T-cell (primary cell): ENCODE results near the gene SPTLC3. TPM values are rescaled to one million over a fixed set of nuclear protein-coding genes. Genes with fewer than 3 reads are reported as not detected.

ENCODE experiments used
- ATAC-seq, 4 experiments: fragments of 200-7000 bp in 3 of 4; fragments of 150-1000 bp in 1 of 4; cut with Tn5 transposase; replicated peaks in 1 of 4; 1 replicate in 3 of 4; 2 replicates in 1 of 4; pipeline ENCODE4 v1.10.0; 2021; ENCODE audit warnings: moderate library complexity in 3 of 4, mild to moderate bottlenecking in 2 of 4, moderate number of reproducible peaks in 1 of 4
- CTCF ChIA-PET, 2 donors: fragments of 300-600 bp; sonication (Branson Sonifier 250); formaldehyde crosslinking; loops; one replicate each; lab custom pipeline; 2022; ENCODE audit warnings: antibody characterized with exemption in 2 of 2; lab: Charles Lee
- POLR2A ChIA-PET, 2 donors: fragments of 300-600 bp; sonication (Branson Sonifier 250); formaldehyde crosslinking; loops; one replicate each; lab custom pipeline; 2022; ENCODE audit warnings: antibody characterized with exemption in 2 of 2; lab: Charles Lee
- DNase-seq, 35 experiments: peaks; one replicate each; pipeline versions ENCODE4 v3.0.0 to v3.0.0-alpha.2; 2013 to 2023
- H3K27ac ChIP-seq: one replicate; pipeline ENCODE4 v1.5.1; 2013; ENCODE audit warnings: low read length
- H3K27me3 ChIP-seq, 2 experiments: replicated peaks in 1 of 2; 1 replicate in 1 of 2; 2 replicates in 1 of 2; pipeline versions ENCODE4 v1.6.1 to v1.7.0; 2013; ENCODE audit warnings: low read length in 1 of 2, mixed read lengths in 1 of 2; ENCODE audit not compliant: control insufficient read depth in 2 of 2, insufficient read depth in 2 of 2; ENCODE audit errors: extremely low read depth in 1 of 2
- H3K36me3 ChIP-seq, 2 donors: 1 replicate in 1 of 2; 2 replicates in 1 of 2; pipeline versions ENCODE4 v1.6.1 to v1.7.0; 2013; ENCODE audit warnings: low read length in 1 of 2; ENCODE audit not compliant: control insufficient read depth in 2 of 2, insufficient read depth in 1 of 2; ENCODE audit errors: extremely low read depth in 1 of 2
- H3K4me1 ChIP-seq, 2 experiments: 1 replicate in 1 of 2; 2 replicates in 1 of 2; pipeline versions ENCODE4 v1.6.1 to v1.7.0; 2013; ENCODE audit warnings: low read length in 2 of 2, mixed read lengths in 1 of 2; ENCODE audit not compliant: insufficient read depth in 2 of 2, control insufficient read depth in 1 of 2; ENCODE audit errors: extremely low read depth in 1 of 2
- H3K4me3 ChIP-seq, 2 donors: 1 replicate in 1 of 2; 2 replicates in 1 of 2; pipeline versions ENCODE4 v1.5.1 to v1.7.0; 2013; ENCODE audit warnings: mild to moderate bottlenecking in 2 of 2, low read length in 1 of 2, moderate library complexity in 1 of 2; ENCODE audit not compliant: control insufficient read depth in 1 of 2; ENCODE audit errors: extremely low read depth in 1 of 2
- H3K9me3 ChIP-seq: 2 replicates; pipeline ENCODE4 v1.7.0; 2013
- H3K27ac Mint-ChIP-seq, 2 donors: one replicate each; pipeline ENCODE4 v1.8.0; 2020 to 2021; ENCODE audit warnings: mild to moderate bottlenecking in 2 of 2, mixed read lengths in 2 of 2
- H3K27me3 Mint-ChIP-seq, 2 donors: one replicate each; pipeline ENCODE4 v1.8.0; 2021 to 2022; ENCODE audit warnings: mixed read lengths in 2 of 2
- H3K36me3 Mint-ChIP-seq: one replicate; pipeline ENCODE4 v1.8.0; 2021; ENCODE audit warnings: mixed read lengths
- H3K4me1 Mint-ChIP-seq, 3 donors: one replicate each; pipeline ENCODE4 v1.8.0; 2020 to 2022; ENCODE audit warnings: mixed read lengths in 3 of 3, mild to moderate bottlenecking in 1 of 3
- H3K4me3 Mint-ChIP-seq, 3 donors: one replicate each; pipeline ENCODE4 v1.8.0; 2020 to 2022; ENCODE audit warnings: mild to moderate bottlenecking in 3 of 3, mixed read lengths in 3 of 3, moderate library complexity in 3 of 3
- H3K9me3 Mint-ChIP-seq, 3 donors: one replicate each; pipeline ENCODE4 v1.8.0; 2020 to 2022; ENCODE audit warnings: mixed read lengths in 3 of 3
- WGBS: methylation state at CpG from one replicate; pipeline ENCODE4 v1.1.5; 2013; ENCODE audit warnings: missing lambda C conversion rate; ENCODE audit not compliant: insufficient coverage; 5-methylcytosine and 5-hydroxymethylcytosine counted together
- total RNA-seq, 35 experiments: library from RNA in 6 of 35; stranded (reverse) in 6 of 35; fragments of 120-200 nt in 1 of 35; gene quantifications; one replicate each; pipeline versions ENCODE4 v1.2.1 to v1.2.4 and lab custom pipeline; 2013 to 2026

The SPTLC3 gene
- total RNA-seq, 5 donors from 2014 or later (not counting 1 experiment from before 2014, with no cell fraction given), result 0.20 to 1.2 (median 0.56) TPM

DNA sequence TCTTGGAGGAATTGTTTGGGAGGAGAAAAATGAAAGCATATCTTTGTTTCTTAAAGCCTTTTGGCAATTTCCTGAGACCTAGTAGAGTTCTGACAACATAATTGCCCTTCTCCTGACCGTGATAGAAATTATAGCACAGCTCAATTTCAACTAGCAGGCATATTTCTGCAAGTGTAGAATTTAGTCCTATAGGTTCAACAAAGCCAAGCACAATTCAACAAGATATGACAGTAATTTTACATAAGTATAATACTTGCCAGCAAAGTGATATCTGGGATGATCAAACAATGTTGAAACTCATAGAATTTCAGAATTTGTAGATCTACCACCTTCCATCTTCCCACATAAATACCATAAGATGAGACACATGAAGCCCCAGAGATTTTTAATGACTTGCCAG is 73.1 kb downstream of the SPTLC3 start:
- Histone ChIP-seq H3K4me3 (no peak overlapping the region), H3K4me1 (no peaks in the 10 kb centered on the region), H3K36me3 (no peaks in the 10 kb centered on the region), H3K9me3 (no peaks in the 10 kb centered on the region), H3K27ac (no peak overlapping the region), H3K27me3 (no peaks in the 10 kb centered on the region)
- Mint-ChIP-seq H3K27me3 (no peaks in the 10 kb centered on the region), H3K4me3 (no peak overlapping the region), H3K4me1 (no peaks in the 10 kb centered on the region), H3K9me3 (no peaks in the 10 kb centered on the region), H3K27ac (no peak overlapping the region), H3K36me3 (no peaks in the 10 kb centered on the region)
- POLR2A ChIA-PET, result no interaction called here
- CTCF ChIA-PET, result no interaction called here
- DNase-seq (no peak), ATAC-seq (no peak)
- WGBS, result no CpG with 5 or more reads among the region's 1 CpG

DNA sequence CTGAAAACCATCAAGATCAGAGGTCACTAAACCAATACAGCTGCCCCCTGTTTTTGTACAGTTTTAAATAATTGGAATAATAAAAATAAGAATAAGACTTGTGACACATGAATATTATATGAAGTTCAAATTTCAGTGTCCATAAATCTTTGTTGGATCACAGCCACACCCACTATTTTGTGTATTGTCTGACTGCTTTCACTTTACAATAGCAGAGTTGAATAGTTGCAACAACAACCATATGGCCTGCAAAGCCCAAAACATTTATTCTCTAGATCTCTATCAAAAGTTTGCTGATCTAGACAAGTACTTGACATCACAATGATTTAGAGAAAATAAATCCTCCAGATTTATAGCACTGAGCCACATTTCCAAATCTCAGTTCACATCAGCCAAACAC is 73.6 kb downstream of the SPTLC3 start:
- H3K4me1 ChIP-seq, result no peaks in the 10 kb centered on the region
- CTCF ChIA-PET, result no interaction called here
- Mint-ChIP-seq H3K9me3 (no peaks in the 10 kb centered on the region), H3K27me3 (no peaks in the 10 kb centered on the region), H3K27ac (no peak overlapping the region), H3K36me3 (no peaks in the 10 kb centered on the region), H3K4me1 (no peaks in the 10 kb centered on the region), H3K4me3 (no peak overlapping the region)
- no peak overlapping the region for H3K4me3 ChIP-seq
- no peak overlapping the region for H3K27ac ChIP-seq
- ATAC-seq (no peak), DNase-seq (no peak)
- no peaks in the 10 kb centered on the region for H3K9me3 ChIP-seq
- POLR2A ChIA-PET, result interaction anchor here in 1 of 2 donors (0.6 kb wide), 1 partner anchor 215 kb away, joined by 3 read pairs; no protein-coding TSS in a partner anchor
- no peaks in the 10 kb centered on the region for H3K27me3 ChIP-seq
- no peaks in the 10 kb centered on the region for H3K36me3 ChIP-seq

DNA sequence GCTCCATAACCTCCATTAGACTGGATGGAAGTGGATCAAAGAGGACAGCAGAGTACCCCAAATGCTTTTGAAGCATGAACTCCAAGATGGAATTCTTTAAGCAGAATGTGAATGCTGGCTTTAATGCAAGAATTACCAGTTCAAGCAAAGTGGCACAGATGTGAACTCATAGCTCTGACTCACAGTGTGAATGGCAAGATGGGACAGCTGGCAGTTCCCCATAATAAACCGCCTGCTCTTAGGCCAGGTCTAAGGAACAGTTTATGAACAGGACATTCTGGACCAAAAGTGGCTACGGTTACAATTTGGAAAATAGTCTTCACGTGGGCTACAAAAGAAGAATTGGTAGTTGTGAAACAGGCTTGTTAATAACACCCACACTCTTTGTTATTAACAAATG is 76.5 kb downstream of the SPTLC3 start:
- Histone ChIP-seq H3K9me3 (no peaks in the 10 kb centered on the region), H3K36me3 (no peaks in the 10 kb centered on the region), H3K27ac (no peak overlapping the region), H3K27me3 (no peaks in the 10 kb centered on the region), H3K4me1 (no peaks in the 10 kb centered on the region), H3K4me3 (no peak overlapping the region)
- no peak overlapping the region for H3K4me3 Mint-ChIP-seq
- DNase-seq (no peak), ATAC-seq (no peak)
- ChIA-PET CTCF (no interaction called here), POLR2A (no interaction called here)
- H3K4me1 Mint-ChIP-seq, result no peaks in the 10 kb centered on the region
- no peaks in the 10 kb centered on the region for H3K27me3 Mint-ChIP-seq
- H3K36me3 Mint-ChIP-seq, result no peaks in the 10 kb centered on the region
- H3K9me3 Mint-ChIP-seq, result no peaks in the 10 kb centered on the region
- 100% methylated on average over 1 of the region's 3 CpGs for WGBS
- no peak overlapping the region for H3K27ac Mint-ChIP-seq

DNA sequence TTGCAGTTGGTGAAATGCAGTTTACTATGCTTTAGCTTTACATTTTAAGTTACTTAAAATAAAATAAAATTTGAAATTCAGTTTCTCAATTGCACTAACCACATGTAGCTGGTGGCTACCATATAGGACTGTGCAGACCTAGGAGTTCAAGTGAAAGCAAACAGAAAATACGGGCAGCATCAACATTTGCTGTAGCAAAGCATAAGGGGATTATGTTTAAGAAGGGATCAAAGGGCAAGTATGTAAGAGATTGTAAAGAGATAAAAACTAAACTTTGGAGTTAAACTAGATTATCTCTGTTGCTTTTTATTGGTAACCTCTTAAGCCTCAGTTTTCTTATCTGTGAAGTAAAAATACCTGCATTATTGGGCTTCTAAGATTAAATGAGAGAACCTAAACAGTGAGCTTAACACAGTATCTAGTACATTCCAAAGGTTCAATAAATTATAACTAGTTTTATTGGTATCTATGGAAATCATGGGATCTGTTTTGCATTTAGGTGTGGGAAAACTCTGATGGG is 81.2 kb downstream of the SPTLC3 start:
- CTCF ChIA-PET, result no interaction called here
- POLR2A ChIA-PET, result no interaction called here
- Mint-ChIP-seq H3K36me3 (no peaks in the 10 kb centered on the region), H3K4me1 (no peaks in the 10 kb centered on the region), H3K9me3 (no peaks in the 10 kb centered on the region), H3K4me3 (no peak overlapping the region), H3K27me3 (peaks cover 0 to 3% of the 10 kb centered on the region in 2 donors), H3K27ac (no peak overlapping the region)
- no peaks in the 10 kb centered on the region for H3K9me3 ChIP-seq
- no peak overlapping the region for H3K4me3 ChIP-seq
- H3K27me3 ChIP-seq, result no peaks in the 10 kb centered on the region
- no peaks in the 10 kb centered on the region for H3K4me1 ChIP-seq
- 100% methylated on average over 1 of the region's 1 CpG for WGBS
- DNase-seq (no peak), ATAC-seq (no peak)
- no peak overlapping the region for H3K27ac ChIP-seq
- peaks cover 0 to 2% of the 10 kb centered on the region in 2 donors for H3K36me3 ChIP-seq

DNA sequence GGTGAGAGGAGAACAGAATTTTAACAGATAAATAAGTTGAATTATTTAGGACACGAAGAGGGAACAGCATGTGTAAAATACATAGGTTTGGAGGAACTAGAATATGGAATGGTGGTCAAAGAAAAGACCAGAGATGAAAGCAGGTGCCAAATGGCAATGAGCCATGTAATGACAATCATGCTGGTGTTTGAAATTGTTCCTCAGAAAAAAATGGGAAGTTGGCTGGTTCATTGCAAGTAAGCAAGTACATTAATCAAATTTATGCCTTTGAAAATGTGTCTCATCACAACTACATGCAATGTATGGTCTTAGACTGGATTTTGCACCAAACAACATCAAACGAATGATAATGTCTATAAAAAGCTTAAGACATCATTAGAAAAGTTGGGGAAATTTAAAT is 83.3 kb downstream of the SPTLC3 start:
- ATAC-seq, result no peak
- Mint-ChIP-seq H3K4me1 (no peaks in the 10 kb centered on the region), H3K4me3 (no peak overlapping the region), H3K27ac (no peak overlapping the region), H3K9me3 (no peaks in the 10 kb centered on the region), H3K27me3 (peaks cover 0 to 3% of the 10 kb centered on the region in 2 donors), H3K36me3 (no peaks in the 10 kb centered on the region)
- Histone ChIP-seq H3K36me3 (peaks cover 0 to 2% of the 10 kb centered on the region in 2 donors), H3K27ac (no peak overlapping the region), H3K4me1 (no peaks in the 10 kb centered on the region), H3K9me3 (no peaks in the 10 kb centered on the region), H3K27me3 (no peaks in the 10 kb centered on the region), H3K4me3 (no peak overlapping the region)
- ChIA-PET POLR2A (no interaction called here), CTCF (no interaction called here)
- no peak for DNase-seq
- WGBS, result 25% methylated on average over 1 of the region's 2 CpGs

DNA sequence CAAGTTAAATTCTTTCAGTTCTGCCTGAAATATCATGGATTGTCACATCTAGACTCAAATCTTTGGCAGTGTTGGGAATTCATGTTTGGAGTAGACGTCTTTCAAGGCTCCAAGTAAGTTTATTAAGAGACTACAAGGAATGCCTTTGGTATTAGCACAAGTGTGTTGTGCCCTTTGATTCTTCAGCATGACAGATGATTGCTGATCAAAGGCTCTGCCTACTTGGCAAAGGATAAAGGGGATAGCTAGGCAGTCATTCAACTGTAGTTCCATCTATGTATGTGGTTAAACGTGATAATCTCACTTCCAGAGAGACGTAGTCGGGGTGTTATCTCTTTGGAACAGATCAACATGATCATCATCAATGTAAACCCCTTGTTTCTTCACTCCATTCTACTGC is 86.2 kb downstream of the SPTLC3 start:
- Mint-ChIP-seq H3K27ac (no peak overlapping the region), H3K9me3 (no peaks in the 10 kb centered on the region), H3K4me1 (no peaks in the 10 kb centered on the region), H3K36me3 (no peaks in the 10 kb centered on the region), H3K27me3 (peaks cover 0 to 3% of the 10 kb centered on the region in 2 donors), H3K4me3 (no peak overlapping the region)
- CTCF ChIA-PET, result no interaction called here
- Histone ChIP-seq H3K4me1 (no peaks in the 10 kb centered on the region), H3K9me3 (no peaks in the 10 kb centered on the region), H3K27ac (no peak overlapping the region), H3K27me3 (no peaks in the 10 kb centered on the region), H3K36me3 (peaks cover 0 to 2% of the 10 kb centered on the region in 2 donors), H3K4me3 (no peak overlapping the region)
- POLR2A ChIA-PET, result no interaction called here
- ATAC-seq (no peak), DNase-seq (no peak)
- WGBS, result no CpG with 5 or more reads among the region's 4 CpGs
